Lower leg skin (tissue), 4 donors: ENCODE data around the gene CLASP1. TPM values are rescaled to one million over a fixed set of nuclear protein-coding genes. Genes with fewer than 3 reads are reported as not detected.
"Not testable (repeated sequence)": the region's sequence is repeated elsewhere in the genome, so short reads cannot be mapped to it uniquely, and the experiment has no call there.

Experiments used
- DNase-seq, 2 donors: peaks; one replicate each; pipeline ENCODE4 v3.0.0-alpha.2; 2019; ENCODE audit warnings: low spot score in 2 of 2
- H3K4me3 ChIP-seq: fragments of 200-600 bp; sonication (generic); 2 replicates; pipeline ENCODE4 v1.5.1; 2017; ENCODE audit warnings: mild to moderate bottlenecking, low read depth; ENCODE audit not compliant: poor library complexity, severe bottlenecking
- CTCF ChIP-seq, 3 donors: fragments of 450-650 bp; IDR thresholded peaks; one replicate each; pipeline ENCODE4 v1.5.1; 2016; ENCODE audit warnings: antibody characterized with exemption in 3 of 3, mild to moderate bottlenecking in 3 of 3, moderate library complexity in 2 of 3
- POLR2A ChIP-seq, 2 donors: fragments of 450-650 bp; IDR thresholded peaks; one replicate each; pipeline ENCODE4 v1.6.1; 2016 to 2017; ENCODE audit warnings: antibody characterized with exemption in 2 of 2, mild to moderate bottlenecking in 1 of 2, moderate library complexity in 1 of 2
- WGBS, 2 donors: methylation state at CpG; one replicate each; pipeline ENCODE4 v1.1.5; 2018; 5-methylcytosine and 5-hydroxymethylcytosine counted together
- intact Hi-C: fragments of 100-400 bp; cut with DNase I; formaldehyde crosslinking; loops from one replicate; pipeline ENCODE4 v1.15.0; 2023; ENCODE audit warnings: low total_unique reads
- total RNA-seq, 4 donors: library from RNA; depleted of rRNA; stranded (reverse); fragments of >200 nt; gene quantifications; one replicate each; pipeline ENCODE4 v1.1.0, GENCODE V29; 2016

Gene CLASP1
- total RNA-seq, 4 donors from 2014 or later: 56.8 to 88.4 (median 69.0) TPM

- TF ChIP-seq POLR2A (IDR thresholded peaks at IDR 0.05) (no peak), CTCF (IDR thresholded peaks at IDR 0.05) (no peak)
- intact Hi-C loops: no loop called here
- 85 to 86% methylated on average over 2 of the region's 2 CpGs for WGBS, 2 donors
- no peak overlapping the region for H3K4me3 ChIP-seq
- DNase-seq: no peak
These were observed 165.4 kb downstream of the CLASP1 start for GRCh38 chr2:121483846-121484245.

- WGBS, 2 donors: 88 to 93% methylated on average over 1 of the region's 1 CpG
- TF ChIP-seq POLR2A (IDR thresholded peaks at IDR 0.05) (no peak), CTCF (IDR thresholded peaks at IDR 0.05) (no peak)
- intact Hi-C loops: no loop called here
These were observed 166.2 kb downstream of the CLASP1 start for GRCh38 chr2:121483021-121483420.

GRCh38 chr2:121480826-121481225 is 168.4 kb downstream of the CLASP1 start:
- no peak for TF ChIP-seq CTCF (IDR thresholded peaks at IDR 0.05)
- TF ChIP-seq POLR2A (IDR thresholded peaks at IDR 0.05): no peak
- intact Hi-C loops: no loop called here
- WGBS, 2 donors: 20 to 29% methylated on average over 5 of the region's 5 CpGs
- no peak overlapping the region for H3K4me3 ChIP-seq
- no peak for DNase-seq

More at GRCh38 chr2:121483021-121483420, 166.2 kb downstream of the CLASP1 start:
- H3K4me3 ChIP-seq: no peak overlapping the region
- no peak for DNase-seq

- TF ChIP-seq CTCF (IDR thresholded peaks at IDR 0.05) (no peak), POLR2A (IDR thresholded peaks at IDR 0.05) (no peak)
- DNase-seq: no peak
- H3K4me3 ChIP-seq: no peak overlapping the region
- intact Hi-C loops: no loop called here
- WGBS, 2 donors: 34 to 36% methylated on average over 8 of the region's 8 CpGs
These were observed 169.3 kb downstream of the CLASP1 start for GRCh38 chr2:121479882-121480522.

GRCh38 chr2:121478996-121479745 is 170.1 kb downstream of the CLASP1 start:
- H3K4me3 ChIP-seq: no peak overlapping the region
- intact Hi-C loops: no loop called here
- no peak for DNase-seq
- TF ChIP-seq CTCF (IDR thresholded peaks at IDR 0.05) (no peak), POLR2A (IDR thresholded peaks at IDR 0.05) (no peak)
- 62 to 70% methylated on average over 6 of the region's 6 CpGs for WGBS, 2 donors

GRCh38 chr2:121478358-121478995 is 170.8 kb downstream of the CLASP1 start:
- 94 to 100% methylated on average over 7 of the region's 7 CpGs for WGBS, 2 donors
- intact Hi-C loops, H3K4me3 ChIP-seq, DNase-seq: not testable (repeated sequence)
